HUES64 (cell line): ENCODE data around the gene HTT.
A peak's percentile ranks its signal among the peaks of the same experiment; 100 is the strongest.

Source experiments
- H3K27ac ChIP-seq: 2 replicates; pipeline ENCODE4 v1.7.0; 2013; ENCODE audit warnings: low read depth, low read length, inconsistent platforms
- H3K27me3 ChIP-seq: 2 replicates; pipeline ENCODE4 v1.6.1; 2013; ENCODE audit warnings: mild to moderate bottlenecking, low read length; ENCODE audit not compliant: insufficient read depth
- H3K36me3 ChIP-seq: 2 replicates; pipeline ENCODE4 v1.6.1; 2013; ENCODE audit warnings: mild to moderate bottlenecking, low read length; ENCODE audit not compliant: insufficient read depth
- H3K4me1 ChIP-seq: 2 replicates; pipeline ENCODE4 v1.6.1; 2013; ENCODE audit warnings: mild to moderate bottlenecking, low read length, moderate library complexity; ENCODE audit not compliant: insufficient read depth
- H3K4me3 ChIP-seq: 2 replicates; pipeline ENCODE4 v1.5.1; 2013; ENCODE audit warnings: mild to moderate bottlenecking, low read length, moderate library complexity
- H3K9ac ChIP-seq: 2 replicates; pipeline ENCODE4 v1.6.1; 2013; ENCODE audit warnings: mild to moderate bottlenecking, low read depth, low read length
- H3K9me3 ChIP-seq: 2 replicates; pipeline ENCODE4 v1.6.1; 2013; ENCODE audit warnings: low read depth, low read length; ENCODE audit not compliant: insufficient read depth
- WGBS: fragments of 150-250, 120-280 bp; methylation state at CpG from one replicate; pipeline ENCODE4 v1.1.7; 2013; ENCODE audit warnings: missing lambda C conversion rate; 5-methylcytosine and 5-hydroxymethylcytosine counted together

HTT gene

GRCh38 chr4:3234171-3235029 is 159.9 kb downstream of the HTT start:
- Histone ChIP-seq H3K36me3 (peaks cover 82% of the 10 kb centered on the region), H3K9me3 (no peaks in the 10 kb centered on the region)
- WGBS: 95% methylated on average over 23 of the region's 23 CpGs

GRCh38 chr4:3235030-3235345 is 160.5 kb downstream of the HTT start:
- Histone ChIP-seq H3K4me3 (no peak overlapping the region), H3K27ac (no peak overlapping the region), H3K4me1 (peaks cover 6% of the 10 kb centered on the region; the same call in 1 of the 2 replicates), H3K9ac (no peak overlapping the region), H3K36me3 (peaks cover 82% of the 10 kb centered on the region), H3K27me3 (peaks cover 7% of the 10 kb centered on the region; the same call in 1 of the 2 replicates), H3K9me3 (no peaks in the 10 kb centered on the region)
- 96% methylated on average over 14 of the region's 14 CpGs for WGBS

More at GRCh38 chr4:3234171-3235029, 159.9 kb downstream of the HTT start:
- H3K9ac ChIP-seq: no peak overlapping the region
- H3K27me3 ChIP-seq: peaks cover 7% of the 10 kb centered on the region; the same call in 1 of the 2 replicates
- H3K4me3 ChIP-seq: no peak overlapping the region
- H3K4me1 ChIP-seq: peaks cover 6% of the 10 kb centered on the region; the same call in 1 of the 2 replicates
- H3K27ac ChIP-seq: no peak overlapping the region

GRCh38 chr4:3235581-3235980 is 161.1 kb downstream of the HTT start:
- no peaks in the 10 kb centered on the region for H3K9me3 ChIP-seq
- 95% methylated on average over 11 of the region's 11 CpGs for WGBS
- H3K4me3 ChIP-seq: no peak overlapping the region
- peaks cover 7% of the 10 kb centered on the region; the same call in 1 of the 2 replicates for H3K27me3 ChIP-seq
- H3K9ac ChIP-seq: no peak overlapping the region
- H3K27ac ChIP-seq: no peak overlapping the region
- H3K4me1 ChIP-seq: peaks cover 6% of the 10 kb centered on the region; the same call in 1 of the 2 replicates
- H3K36me3 ChIP-seq: peaks cover 82% of the 10 kb centered on the region

GRCh38 chr4:3236326-3236878 is 161.9 kb downstream of the HTT start:
- 93% methylated on average over 9 of the region's 9 CpGs for WGBS
- H3K4me1 ChIP-seq: peaks cover 6% of the 10 kb centered on the region; the same call in 1 of the 2 replicates
- H3K9me3 ChIP-seq: no peaks in the 10 kb centered on the region
- H3K27me3 ChIP-seq: peaks cover 7% of the 10 kb centered on the region; the same call in 1 of the 2 replicates
- H3K27ac ChIP-seq: no peak overlapping the region
- H3K36me3 ChIP-seq: peaks cover 82% of the 10 kb centered on the region
- H3K9ac ChIP-seq: no peak overlapping the region
- H3K4me3 ChIP-seq: no peak overlapping the region

- Histone ChIP-seq H3K36me3 (peaks cover 78% of the 10 kb centered on the region), H3K27me3 (peaks cover 7% of the 10 kb centered on the region; the same call in 1 of the 2 replicates), H3K9me3 (no peaks in the 10 kb centered on the region), H3K4me1 (peaks cover 6% of the 10 kb centered on the region; the same call in 1 of the 2 replicates), H3K27ac (no peak overlapping the region), H3K9ac (no peak overlapping the region), H3K4me3 (no peak overlapping the region)
- 84% methylated on average over 19 of the region's 19 CpGs for WGBS
Observed at GRCh38 chr4:3237266-3237665, 162.8 kb downstream of the HTT start.

- H3K4me3 ChIP-seq: no peak overlapping the region
- no peak overlapping the region for H3K9ac ChIP-seq
- H3K27ac ChIP-seq: peak overlapping the region; percentile 60; the same call in 1 of the 2 replicates
- H3K36me3 ChIP-seq: peaks cover 71% of the 10 kb centered on the region
- WGBS: 58% methylated on average over 26 of the region's 26 CpGs
- H3K9me3 ChIP-seq: no peaks in the 10 kb centered on the region
- peaks cover 7% of the 10 kb centered on the region; the same call in 1 of the 2 replicates for H3K27me3 ChIP-seq
- H3K4me1 ChIP-seq: peaks cover 6% of the 10 kb centered on the region; the same call in 1 of the 2 replicates
Observed at GRCh38 chr4:3237712-3238560, 163.5 kb downstream of the HTT start.

GRCh38 chr4:3238721-3239120 is 164.2 kb downstream of the HTT start:
- H3K36me3 ChIP-seq: peaks cover 63% of the 10 kb centered on the region
- 89% methylated on average over 18 of the region's 18 CpGs for whole genome bisulfite sequencing

GRCh38 chr4:3239303-3239702 is 164.8 kb downstream of the HTT start:
- H3K9ac ChIP-seq: no peak overlapping the region
- no peak overlapping the region for H3K27ac ChIP-seq
- peaks cover 6% of the 10 kb centered on the region; the same call in 1 of the 2 replicates for H3K4me1 ChIP-seq
- no peaks in the 10 kb centered on the region for H3K9me3 ChIP-seq
- H3K36me3 ChIP-seq: peaks cover 58% of the 10 kb centered on the region
- peaks cover 7% of the 10 kb centered on the region; the same call in 1 of the 2 replicates for H3K27me3 ChIP-seq
- 96% methylated on average over 11 of the region's 11 CpGs for WGBS
- H3K4me3 ChIP-seq: no peak overlapping the region

More at GRCh38 chr4:3238721-3239120, 164.2 kb downstream of the HTT start:
- H3K4me3 ChIP-seq: no peak overlapping the region
- peaks cover 7% of the 10 kb centered on the region; the same call in 1 of the 2 replicates for H3K27me3 ChIP-seq
- no peak overlapping the region for H3K27ac ChIP-seq
- H3K4me1 ChIP-seq: peaks cover 6% of the 10 kb centered on the region; the same call in 1 of the 2 replicates
- no peak overlapping the region for H3K9ac ChIP-seq
- H3K9me3 ChIP-seq: no peaks in the 10 kb centered on the region

- peaks cover 6% of the 10 kb centered on the region; the same call in 1 of the 2 replicates for H3K4me1 ChIP-seq
- no peak overlapping the region for H3K27ac ChIP-seq
- 92% methylated on average over 29 of the region's 29 CpGs for WGBS
- no peak overlapping the region for H3K9ac ChIP-seq
- peaks cover 50% of the 10 kb centered on the region for H3K36me3 ChIP-seq
- H3K4me3 ChIP-seq: no peak overlapping the region
- no peaks in the 10 kb centered on the region for H3K9me3 ChIP-seq
- H3K27me3 ChIP-seq: peaks cover 7% of the 10 kb centered on the region; the same call in 1 of the 2 replicates
Observed at GRCh38 chr4:3239998-3240920, 165.8 kb downstream of the HTT start.
